HUES6 (cell line): Measurements from ENCODE around the gene TP53BP2.
"Not testable (repeated sequence)": the region's sequence is repeated elsewhere in the genome, so short reads cannot be mapped to it uniquely, and the experiment has no call there.

ENCODE experiments used
- H3K27ac ChIP-seq: 2 replicates; pipeline ENCODE4 v1.7.0; 2013; ENCODE audit warnings: low read depth, mild to moderate bottlenecking, low read length, inconsistent platforms
- H3K27me3 ChIP-seq: 2 replicates; pipeline ENCODE4 v1.6.1; 2013; ENCODE audit warnings: low read length; ENCODE audit not compliant: control insufficient read depth, insufficient read depth
- H3K36me3 ChIP-seq: 2 replicates; pipeline ENCODE4 v1.6.1; 2013; ENCODE audit warnings: low read length; ENCODE audit not compliant: control insufficient read depth, insufficient read depth
- H3K4me1 ChIP-seq: 2 replicates; pipeline ENCODE4 v1.6.1; 2013; ENCODE audit warnings: low read length; ENCODE audit not compliant: control insufficient read depth, insufficient read depth
- H3K4me3 ChIP-seq: 2 replicates; pipeline ENCODE4 v1.5.1; 2013; ENCODE audit warnings: low read depth, low read length
- H3K9ac ChIP-seq: one replicate; pipeline ENCODE4 v1.6.1; 2013; ENCODE audit warnings: mild to moderate bottlenecking, low read length
- H3K9me3 ChIP-seq: 2 replicates; pipeline ENCODE4 v1.6.1; 2013; ENCODE audit warnings: low read depth, low read length; ENCODE audit not compliant: control insufficient read depth, insufficient read depth

Gene TP53BP2

DNA sequence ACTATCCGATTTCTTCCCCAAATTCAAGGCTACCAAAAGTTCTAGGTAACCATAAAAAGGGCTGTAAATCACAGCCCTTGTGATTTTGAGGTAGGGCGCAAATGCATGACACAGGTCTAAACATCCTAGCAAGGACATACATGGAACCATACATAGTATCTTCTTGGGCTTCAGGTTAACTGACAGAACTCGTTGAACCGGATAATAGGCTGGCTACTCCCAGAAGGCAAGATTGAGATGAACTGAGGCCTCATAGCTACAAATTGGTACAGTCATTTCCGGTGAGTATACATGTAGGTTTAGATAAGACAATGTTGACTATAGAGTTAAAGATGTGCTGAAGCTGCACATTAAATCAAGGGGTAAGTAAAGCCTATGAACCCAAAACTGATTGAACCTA lies 27.3 kb upstream of the TP53BP2 start:
- Histone ChIP-seq H3K4me3 (no peak overlapping the region), H3K27ac (no peak overlapping the region), H3K4me1 (peaks cover 14% of the 10 kb centered on the region), H3K9me3 (peaks cover 9% of the 10 kb centered on the region; the same call in 1 of the 2 replicates), H3K27me3 (no peaks in the 10 kb centered on the region), H3K9ac (no peak overlapping the region), H3K36me3 (no peaks in the 10 kb centered on the region)

- Histone ChIP-seq H3K9me3 (peaks cover 9% of the 10 kb centered on the region; the same call in 1 of the 2 replicates), H3K36me3 (no peaks in the 10 kb centered on the region), H3K9ac (no peak overlapping the region), H3K4me1 (peaks cover 14% of the 10 kb centered on the region), H3K27ac (no peak overlapping the region), H3K27me3 (no peaks in the 10 kb centered on the region), H3K4me3 (no peak overlapping the region)
Measured at GRCh38 chr1:223872308-223872901, 26.7 kb upstream of the TP53BP2 start.

- Histone ChIP-seq H3K36me3 (no peaks in the 10 kb centered on the region), H3K9ac (no peak overlapping the region), H3K4me1 (peaks cover 14% of the 10 kb centered on the region), H3K27ac (no peak overlapping the region), H3K27me3 (no peaks in the 10 kb centered on the region), H3K4me3 (peak overlapping the region; percentile 9; the same call in 1 of the 2 replicates), H3K9me3 (peaks cover under 1% of the 10 kb centered on the region; the same call in 1 of the 2 replicates)
Measured at GRCh38 chr1:223870617-223871574, 25.1 kb upstream of the TP53BP2 start.

- H3K4me1 ChIP-seq, H3K36me3 ChIP-seq, H3K9me3 ChIP-seq, H3K27me3 ChIP-seq, H3K4me3 ChIP-seq, H3K9ac ChIP-seq, H3K27ac ChIP-seq: not testable (repeated sequence)
Measured at GRCh38 chr1:223864599-223865368, 19.0 kb upstream of the TP53BP2 start.

DNA sequence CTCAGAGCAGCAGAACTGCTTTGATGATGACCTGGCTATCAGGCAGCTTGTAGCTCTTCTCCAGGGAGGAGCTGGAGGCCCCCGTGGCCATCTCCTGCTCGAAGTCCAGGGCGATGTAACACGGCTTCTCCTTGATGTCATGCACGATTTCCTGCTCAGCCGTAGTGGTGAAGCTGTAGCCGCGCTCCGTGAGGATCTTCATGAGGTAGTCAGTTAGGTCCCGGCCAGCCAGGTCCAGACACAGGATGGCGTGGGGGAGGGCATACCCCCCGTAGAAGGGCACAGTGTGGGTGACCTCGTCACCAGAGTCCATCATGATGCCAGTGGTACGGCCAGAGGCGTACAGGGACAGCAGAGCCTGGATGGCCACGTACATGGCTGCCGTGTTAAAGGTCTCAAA lies 18.3 kb upstream of the TP53BP2 start:
- Histone ChIP-seq H3K4me1 (no peaks in the 10 kb centered on the region), H3K4me3 (no peak overlapping the region), H3K36me3 (no peaks in the 10 kb centered on the region), H3K9ac (no peak overlapping the region), H3K27me3 (no peaks in the 10 kb centered on the region), H3K9me3 (no peaks in the 10 kb centered on the region), H3K27ac (no peak overlapping the region)

DNA sequence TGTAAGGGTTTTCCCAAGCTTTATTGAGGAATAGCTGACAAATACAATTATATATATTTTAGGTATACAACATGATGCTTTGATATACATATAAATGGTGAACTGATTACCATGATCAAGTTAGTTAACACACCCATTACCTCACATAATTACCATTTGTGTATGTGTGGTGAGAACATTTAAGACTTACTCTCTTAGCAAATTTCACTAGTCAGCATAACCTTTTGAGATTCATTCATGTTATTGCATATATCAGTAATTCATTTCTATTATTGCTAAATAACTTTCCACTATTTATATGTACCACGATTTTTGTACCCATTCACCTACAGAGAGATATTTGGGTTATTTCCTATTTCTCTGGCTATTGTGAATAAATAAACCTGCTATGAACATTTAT lies 16.2 kb upstream of the TP53BP2 start:
- Histone ChIP-seq H3K9me3 (no peaks in the 10 kb centered on the region), H3K27ac (no peak overlapping the region), H3K4me3 (no peak overlapping the region), H3K4me1 (no peaks in the 10 kb centered on the region), H3K27me3 (no peaks in the 10 kb centered on the region), H3K9ac (no peak overlapping the region), H3K36me3 (no peaks in the 10 kb centered on the region)

DNA sequence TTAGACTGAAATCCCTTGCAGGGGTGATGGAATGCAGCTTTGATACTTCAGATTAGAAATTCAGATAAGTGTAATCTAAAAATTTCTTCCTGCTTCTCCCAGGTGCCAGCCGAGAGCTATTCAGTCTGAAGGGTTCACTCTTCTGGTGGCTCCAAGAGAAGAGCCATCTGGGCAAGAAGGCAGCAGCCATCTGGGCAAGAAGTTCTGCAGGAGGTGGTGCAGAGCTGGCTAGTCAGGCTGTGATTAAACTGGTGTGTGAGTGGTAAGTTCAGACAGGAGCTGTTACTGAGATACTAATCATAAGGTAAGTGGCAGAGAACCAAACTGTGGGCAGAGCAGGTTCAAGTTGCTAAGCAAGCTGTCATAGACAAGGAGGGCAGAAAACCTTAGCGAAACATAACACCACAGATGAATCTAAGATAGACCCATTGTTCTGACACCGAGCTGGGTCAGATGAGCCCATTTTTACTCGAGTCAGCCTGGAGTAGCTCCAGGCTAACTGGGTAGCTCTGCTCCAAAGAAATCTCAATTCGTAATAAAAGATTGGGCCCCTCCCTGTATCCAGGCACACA lies 14.4 kb upstream of the TP53BP2 start:
- Histone ChIP-seq H3K27ac (no peak overlapping the region), H3K4me1 (no peaks in the 10 kb centered on the region), H3K9me3 (no peaks in the 10 kb centered on the region), H3K36me3 (no peaks in the 10 kb centered on the region), H3K9ac (no peak overlapping the region), H3K4me3 (no peak overlapping the region), H3K27me3 (no peaks in the 10 kb centered on the region)

DNA sequence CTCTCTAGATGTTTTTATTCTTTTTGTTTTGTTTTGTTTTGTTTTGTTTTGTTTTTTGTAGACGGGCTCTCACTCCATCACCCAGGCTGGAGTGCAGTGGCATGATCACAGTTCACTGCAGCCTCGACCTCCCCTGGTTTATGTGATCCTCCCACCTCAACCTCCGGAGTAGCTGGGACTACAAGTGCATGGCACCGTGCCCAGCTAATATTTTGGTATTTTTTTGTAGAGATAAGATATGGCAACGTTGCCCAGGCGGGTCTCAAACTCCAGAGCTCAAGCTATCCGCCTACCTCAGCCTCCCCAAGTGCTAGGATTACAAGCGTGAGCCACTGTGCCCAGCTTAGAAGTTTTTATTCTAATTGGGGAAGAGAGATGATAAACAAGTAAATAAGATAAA lies 13.3 kb upstream of the TP53BP2 start:
- H3K27me3 ChIP-seq, result no peaks in the 10 kb centered on the region
- H3K9ac ChIP-seq, result no peak overlapping the region
- H3K27ac ChIP-seq, result no peak overlapping the region
- no peaks in the 10 kb centered on the region for H3K4me1 ChIP-seq
- H3K36me3 ChIP-seq, result no peaks in the 10 kb centered on the region
- H3K9me3 ChIP-seq, result no peaks in the 10 kb centered on the region
- no peak overlapping the region for H3K4me3 ChIP-seq

- Histone ChIP-seq H3K27ac (no peak overlapping the region), H3K9me3 (no peaks in the 10 kb centered on the region), H3K9ac (no peak overlapping the region), H3K4me1 (no peaks in the 10 kb centered on the region), H3K27me3 (no peaks in the 10 kb centered on the region), H3K36me3 (no peaks in the 10 kb centered on the region), H3K4me3 (no peak overlapping the region)
Measured at GRCh38 chr1:223856386-223856785, 10.6 kb upstream of the TP53BP2 start.

- no peak overlapping the region for H3K4me3 ChIP-seq
Measured at GRCh38 chr1:223853748-223854147, 8.0 kb upstream of the TP53BP2 start.

More at GRCh38 chr1:223853748-223854147, 8.0 kb upstream of the TP53BP2 start:
- no peaks in the 10 kb centered on the region for H3K27me3 ChIP-seq
- H3K36me3 ChIP-seq, result no peaks in the 10 kb centered on the region
- no peaks in the 10 kb centered on the region for H3K4me1 ChIP-seq
- no peaks in the 10 kb centered on the region for H3K9me3 ChIP-seq
- no peak overlapping the region for H3K27ac ChIP-seq
- no peak overlapping the region for H3K9ac ChIP-seq
